Liver (tissue), 9 donors: ENCODE measurements around the gene SNCAIP. TPM values are rescaled to one million over a fixed set of nuclear protein-coding genes. Genes with fewer than 3 reads are reported as not detected.

Experiments
- DNase-seq: peaks from one replicate; pipeline ENCODE4 v3.0.0-alpha.2; 2017; ENCODE audit warnings: low spot score
- H3K27ac ChIP-seq, 2 donors: one replicate each; pipeline ENCODE4 v1.7.0; 2013; ENCODE audit warnings: inconsistent platforms in 2 of 2, low read length in 2 of 2, control low read depth in 1 of 2, low read depth in 1 of 2, mild to moderate bottlenecking in 1 of 2
- H3K27me3 ChIP-seq, 4 donors: one replicate each; pipeline versions ENCODE4 v1.6.1 to v1.7.0; 2013; ENCODE audit warnings: low read length in 3 of 4, inconsistent platforms in 1 of 4, mild to moderate bottlenecking in 1 of 4, moderate library complexity in 1 of 4; ENCODE audit not compliant: control insufficient read depth in 4 of 4, insufficient read depth in 4 of 4
- H3K36me3 ChIP-seq, 4 donors: one replicate each; pipeline versions ENCODE4 v1.6.1 to v1.7.0; 2013; ENCODE audit warnings: low read length in 3 of 4, mild to moderate bottlenecking in 3 of 4, low read depth in 1 of 4, moderate library complexity in 1 of 4; ENCODE audit not compliant: control insufficient read depth in 4 of 4, insufficient read depth in 3 of 4
- H3K4me1 ChIP-seq, 4 donors: one replicate each; pipeline versions ENCODE4 v1.6.1 to v1.7.0; 2013; ENCODE audit warnings: low read length in 3 of 4, mild to moderate bottlenecking in 3 of 4, moderate library complexity in 1 of 4; ENCODE audit not compliant: control insufficient read depth in 4 of 4, insufficient read depth in 4 of 4
- H3K4me3 ChIP-seq, 3 donors: one replicate each; pipeline versions ENCODE4 v1.6.1 to v1.7.0; 2013; ENCODE audit warnings: low read length in 3 of 3, control low read depth in 1 of 3, low read depth in 1 of 3, mild to moderate bottlenecking in 1 of 3
- H3K9ac ChIP-seq, 2 donors: one replicate each; pipeline ENCODE4 v1.7.0; 2013; ENCODE audit warnings: low read length in 2 of 2, mild to moderate bottlenecking in 2 of 2, moderate library complexity in 2 of 2, control low read depth in 1 of 2, low read depth in 1 of 2
- H3K9me3 ChIP-seq, 4 donors: one replicate each; pipeline versions ENCODE4 v1.6.1 to v1.7.0; 2013; ENCODE audit warnings: low read length in 3 of 4; ENCODE audit not compliant: control insufficient read depth in 4 of 4
- ATF3 ChIP-seq: IDR thresholded peaks from 2 replicates; pipeline ENCODE4 v1.6.1; 2016; ENCODE audit warnings: antibody characterized with exemption
- CTCF ChIP-seq: fragments of 150-350 bp; IDR thresholded peaks from 2 replicates; pipeline ENCODE4 v1.5.1; 2017; ENCODE audit warnings: improper control_type of control experiment, low read depth, low read length; ENCODE audit not compliant: missing input control
- FOXA1 ChIP-seq: IDR thresholded peaks from 2 replicates; pipeline ENCODE4 v1.6.1; 2016; ENCODE audit warnings: antibody characterized with exemption
- FOXA2 ChIP-seq: IDR thresholded peaks from 2 replicates; pipeline ENCODE4 v1.6.1; 2016; ENCODE audit warnings: antibody characterized with exemption
- GABPA ChIP-seq, 2 donors: IDR thresholded peaks in 1 of 2; conservative IDR thresholded peaks in 1 of 2; 2 replicates each; pipeline ENCODE4 v1.6.1; 2016; ENCODE audit warnings: antibody characterized with exemption in 2 of 2, mild to moderate bottlenecking in 1 of 2, moderate library complexity in 1 of 2
- HNF4A ChIP-seq, 2 donors: conservative IDR thresholded peaks; 2 replicates each; pipeline ENCODE4 v1.6.1; 2016; ENCODE audit warnings: antibody characterized with exemption in 2 of 2, mild to moderate bottlenecking in 2 of 2
- HNF4G ChIP-seq: IDR thresholded peaks from 2 replicates; pipeline ENCODE4 v1.6.1; 2016; ENCODE audit warnings: antibody characterized with exemption
- JUND ChIP-seq, 2 donors: IDR thresholded peaks; 2 replicates each; pipeline ENCODE4 v1.6.1; 2016; ENCODE audit warnings: antibody characterized with exemption in 2 of 2
- MAX ChIP-seq: IDR thresholded peaks from 2 replicates; pipeline ENCODE4 v1.6.1; 2016; ENCODE audit warnings: antibody characterized with exemption
- NR2F2 ChIP-seq: IDR thresholded peaks from 2 replicates; pipeline ENCODE4 v1.6.1; 2016; ENCODE audit warnings: antibody characterized with exemption
- RAD21 ChIP-seq, 2 donors: IDR thresholded peaks; 2 replicates each; pipeline ENCODE4 v1.6.1; 2016; ENCODE audit warnings: antibody characterized with exemption in 2 of 2, mild to moderate bottlenecking in 2 of 2
- RXRA ChIP-seq, 2 donors: IDR thresholded peaks; 2 replicates each; pipeline ENCODE4 v1.6.1; 2017 to 2018; ENCODE audit warnings: antibody characterized with exemption in 2 of 2, mild to moderate bottlenecking in 1 of 2
- SP1 ChIP-seq: IDR thresholded peaks from 2 replicates; pipeline ENCODE4 v1.6.1; 2018; ENCODE audit warnings: antibody characterized with exemption, mild to moderate bottlenecking
- TAF1 ChIP-seq: conservative IDR thresholded peaks from 2 replicates; pipeline ENCODE4 v1.6.1; 2016; ENCODE audit warnings: antibody characterized with exemption, mild to moderate bottlenecking
- YY1 ChIP-seq: IDR thresholded peaks from 2 replicates; pipeline ENCODE4 v1.6.1; 2016; ENCODE audit warnings: antibody characterized with exemption, mild to moderate bottlenecking
- ZBTB33 ChIP-seq: IDR thresholded peaks from 2 replicates; pipeline ENCODE4 v1.6.1; 2016; ENCODE audit warnings: antibody characterized with exemption
- WGBS: extraction: QIAGEN DNeasy Blood & Tissue Kit; methylation state at CpG from one replicate; pipeline ENCODE4 v1.1.7; 2013; 5-methylcytosine and 5-hydroxymethylcytosine counted together
- polyA plus RNA-seq, 2 donors: library from polyadenylated mRNA; stranded (reverse) in 1 of 2; unstranded in 1 of 2; fragments of 200-250 nt in 1 of 2; fragments of >200 nt in 1 of 2; fragmentation: Nextera tagmentation in 1 of 2; extraction: Ambion mirVana in 1 of 2; gene quantifications; one replicate each; pipeline versions ENCODE4 v1.2.1 to v1.2.3, GENCODE V29; 2013 to 2015
- total RNA-seq, 2 donors: library from RNA; depleted of rRNA; stranded (reverse); fragments of >200 nt; gene quantifications; one replicate each; pipeline ENCODE4 v1.2.3, GENCODE V29; 2014
- donor health status: healthy.
- donor health status: healthy.
- donor health status: healthy.
- donor health status: healthy.
- donor health status: healthy.

Gene SNCAIP
- total and polyA plus RNA-seq, 4 donors, result 0.17 to 2.1 (median 0.74) TPM

- H3K27ac ChIP-seq, result no peak overlapping the region
- H3K4me1 ChIP-seq, result no peaks in the 10 kb centered on the region
- no peak for DNase-seq
- peaks cover 0 to 2% (median 0%) of the 10 kb centered on the region in 4 donors for H3K27me3 ChIP-seq
- no peak overlapping the region for H3K4me3 ChIP-seq
- H3K9me3 ChIP-seq, result no peaks in the 10 kb centered on the region
- H3K9ac ChIP-seq, result no peak overlapping the region
- TF ChIP-seq HNF4A (conservative IDR thresholded peaks at IDR 0.05) (no peak), ATF3 (no peak), CTCF (no peak)
- no peaks in the 10 kb centered on the region for H3K36me3 ChIP-seq
Measured at GRCh38 chr5:122264610-122265009, 47.4 kb upstream of the SNCAIP start.

- no peak for DNase-seq
- peaks cover 0 to 2% (median 0%) of the 10 kb centered on the region in 4 donors for H3K27me3 ChIP-seq
- WGBS, result 81% methylated on average over 6 of the region's 6 CpGs
- no peak for TF ChIP-seq MAX
- TF ChIP-seq HNF4A (conservative IDR thresholded peaks at IDR 0.05), result no peak
- no peak for TF ChIP-seq RAD21 (IDR thresholded peaks at IDR 0.05)
- TF ChIP-seq CTCF, result no peak
- TF ChIP-seq HNF4G, result no peak
- no peak for TF ChIP-seq JUND (IDR thresholded peaks at IDR 0.05)
- no peak for TF ChIP-seq RXRA (IDR thresholded peaks at IDR 0.05)
- no peak for TF ChIP-seq ZBTB33
- TF ChIP-seq GABPA (IDR thresholded peaks at IDR 0.05 in 1 of 2, conservative IDR thresholded peaks at IDR 0.05 in 1 of 2), result no peak
- H3K36me3 ChIP-seq, result no peaks in the 10 kb centered on the region
- H3K4me3 ChIP-seq, result no peak overlapping the region
- H3K27ac ChIP-seq, result no peak overlapping the region
- H3K4me1 ChIP-seq, result no peaks in the 10 kb centered on the region
- H3K9me3 ChIP-seq, result no peaks in the 10 kb centered on the region
- H3K9ac ChIP-seq, result no peak overlapping the region
Measured at GRCh38 chr5:122267185-122267584, 44.9 kb upstream of the SNCAIP start.

GRCh38 chr5:122273696-122274095, 38.3 kb upstream of the SNCAIP start:
- WGBS, result 53% methylated on average over 1 of the region's 1 CpG
- Histone ChIP-seq H3K4me3 (no peak overlapping the region), H3K9ac (no peak overlapping the region), H3K9me3 (no peaks in the 10 kb centered on the region), H3K36me3 (no peaks in the 10 kb centered on the region), H3K4me1 (no peaks in the 10 kb centered on the region), H3K27ac (no peak overlapping the region), H3K27me3 (no peaks in the 10 kb centered on the region)
- DNase-seq, result no peak
- no peak for TF ChIP-seq RAD21 (IDR thresholded peaks at IDR 0.05)
- no peak for TF ChIP-seq NR2F2
- TF ChIP-seq YY1, result no peak
- TF ChIP-seq HNF4A (conservative IDR thresholded peaks at IDR 0.05), result no peak
- TF ChIP-seq FOXA2, result no peak
- no peak for TF ChIP-seq TAF1
- no peak for TF ChIP-seq RXRA (IDR thresholded peaks at IDR 0.05)
- TF ChIP-seq MAX, result no peak
- no peak for TF ChIP-seq ATF3
- TF ChIP-seq ZBTB33, result no peak
- TF ChIP-seq HNF4G, result no peak
- no peak for TF ChIP-seq JUND (IDR thresholded peaks at IDR 0.05)
- no peak for TF ChIP-seq SP1
- TF ChIP-seq FOXA1, result no peak
